Mesothelial cell of epicardium (in vitro differentiated cells): ENCODE data around the gene ZNF467. TPM values are rescaled to one million over a fixed set of nuclear protein-coding genes. Genes with fewer than 3 reads are reported as not detected.
A peak's percentile ranks its signal among the peaks of the same experiment; 100 is the strongest.

Experiments
- DNase-seq, 2 experiments: peaks; one replicate each; pipeline ENCODE4 v3.0.0; 2021; ENCODE audit warnings: low spot score in 2 of 2; ENCODE audit not compliant: unreplicated experiment in 2 of 2
- H3K27ac Mint-ChIP-seq: 2 replicates; pipeline ENCODE4 v1.8.0; 2021; ENCODE audit warnings: mixed read lengths
- H3K27me3 Mint-ChIP-seq: 2 replicates; pipeline ENCODE4 v1.8.0; 2021; ENCODE audit warnings: low read depth, mixed read lengths
- H3K36me3 Mint-ChIP-seq: 2 replicates; pipeline ENCODE4 v1.8.0; 2021; ENCODE audit warnings: mixed read lengths
- H3K4me1 Mint-ChIP-seq: 2 replicates; pipeline ENCODE4 v1.8.0; 2021; ENCODE audit warnings: mixed read lengths
- H3K4me3 Mint-ChIP-seq: 2 replicates; pipeline ENCODE4 v1.8.0; 2021; ENCODE audit warnings: mild to moderate bottlenecking, moderate library complexity, mixed read lengths
- H3K9me3 Mint-ChIP-seq: 2 replicates; pipeline ENCODE4 v1.8.0; 2021; ENCODE audit warnings: mixed read lengths
- total RNA-seq: library from RNA; stranded (reverse); gene quantifications from 3 replicates; pipeline ENCODE4 v1.2.1, GENCODE V29; 2021
- TF ChIP-seq, protein P1 (sequence below): fragments of 200-600 bp; sonication (generic); IDR thresholded peaks from one replicate; pipeline ENCODE4 v1.5.0; 2021; ENCODE audit warnings: antibody characterized with exemption; ENCODE audit not compliant: unreplicated experiment

ZNF467 gene
- total RNA-seq, 1 donor from 2014 or later = 38.9 TPM

DNA sequence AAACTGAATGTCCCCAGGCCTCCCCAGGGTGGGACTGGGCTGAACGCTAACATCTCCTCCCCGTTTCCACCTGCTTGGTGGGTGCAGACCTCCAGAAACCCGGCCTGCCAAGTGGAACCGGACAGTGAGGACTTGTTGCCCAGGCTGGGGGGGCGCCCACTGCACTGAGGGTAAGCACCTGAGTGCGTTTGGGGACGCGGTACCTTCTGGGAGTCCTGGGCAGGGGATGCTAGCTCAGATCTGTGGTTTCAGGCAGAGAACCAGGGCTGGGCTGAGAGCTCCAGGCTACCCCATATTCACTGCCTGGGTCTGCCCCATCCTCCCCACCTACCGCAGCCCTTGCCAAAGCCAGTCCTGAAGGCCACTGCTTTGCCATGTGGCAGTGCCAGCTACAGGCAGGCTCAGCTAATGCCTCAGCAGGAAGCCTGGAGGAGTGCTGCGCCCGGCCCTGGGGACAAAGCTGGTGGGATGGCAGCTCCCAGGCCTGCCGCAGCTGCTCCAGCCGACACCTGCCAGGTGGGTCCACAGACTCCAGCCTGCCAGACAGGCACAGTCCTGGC, 3.5 kb upstream of the ZNF467 start:
- TF ChIP-seq, protein P1, sequence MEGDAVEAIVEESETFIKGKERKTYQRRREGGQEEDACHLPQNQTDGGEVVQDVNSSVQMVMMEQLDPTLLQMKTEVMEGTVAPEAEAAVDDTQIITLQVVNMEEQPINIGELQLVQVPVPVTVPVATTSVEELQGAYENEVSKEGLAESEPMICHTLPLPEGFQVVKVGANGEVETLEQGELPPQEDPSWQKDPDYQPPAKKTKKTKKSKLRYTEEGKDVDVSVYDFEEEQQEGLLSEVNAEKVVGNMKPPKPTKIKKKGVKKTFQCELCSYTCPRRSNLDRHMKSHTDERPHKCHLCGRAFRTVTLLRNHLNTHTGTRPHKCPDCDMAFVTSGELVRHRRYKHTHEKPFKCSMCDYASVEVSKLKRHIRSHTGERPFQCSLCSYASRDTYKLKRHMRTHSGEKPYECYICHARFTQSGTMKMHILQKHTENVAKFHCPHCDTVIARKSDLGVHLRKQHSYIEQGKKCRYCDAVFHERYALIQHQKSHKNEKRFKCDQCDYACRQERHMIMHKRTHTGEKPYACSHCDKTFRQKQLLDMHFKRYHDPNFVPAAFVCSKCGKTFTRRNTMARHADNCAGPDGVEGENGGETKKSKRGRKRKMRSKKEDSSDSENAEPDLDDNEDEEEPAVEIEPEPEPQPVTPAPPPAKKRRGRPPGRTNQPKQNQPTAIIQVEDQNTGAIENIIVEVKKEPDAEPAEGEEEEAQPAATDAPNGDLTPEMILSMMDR = no peak
- Mint-ChIP-seq H3K4me3 (no peak overlapping the region), H3K36me3 (no peaks in the 10 kb centered on the region), H3K4me1 (peaks cover 34% of the 10 kb centered on the region), H3K27me3 (no peaks in the 10 kb centered on the region), H3K9me3 (no peaks in the 10 kb centered on the region), H3K27ac (no peak overlapping the region)
- DNase-seq = no peak

DNA sequence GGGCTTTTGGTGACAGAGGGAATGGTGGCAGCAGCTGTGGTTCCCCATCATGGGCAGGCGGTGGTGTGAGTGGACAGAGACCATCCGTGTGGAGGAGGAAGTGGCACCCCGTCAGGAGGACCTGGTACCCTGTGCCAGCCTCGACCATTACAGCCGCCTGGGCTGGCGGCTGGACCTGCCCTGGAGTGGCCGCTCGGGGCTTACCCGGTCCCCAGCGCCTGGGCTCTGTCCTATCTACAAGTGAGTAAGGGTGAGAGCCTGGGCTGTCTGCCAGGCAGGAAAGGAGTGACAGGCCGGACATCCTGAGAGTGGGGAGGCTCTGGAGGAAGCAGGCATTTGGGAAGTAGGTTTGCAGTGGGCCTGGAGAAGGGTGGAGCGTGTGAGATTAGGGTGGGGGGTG, 2.9 kb upstream of the ZNF467 start:
- TF ChIP-seq, protein P1 = no peak

DNA sequence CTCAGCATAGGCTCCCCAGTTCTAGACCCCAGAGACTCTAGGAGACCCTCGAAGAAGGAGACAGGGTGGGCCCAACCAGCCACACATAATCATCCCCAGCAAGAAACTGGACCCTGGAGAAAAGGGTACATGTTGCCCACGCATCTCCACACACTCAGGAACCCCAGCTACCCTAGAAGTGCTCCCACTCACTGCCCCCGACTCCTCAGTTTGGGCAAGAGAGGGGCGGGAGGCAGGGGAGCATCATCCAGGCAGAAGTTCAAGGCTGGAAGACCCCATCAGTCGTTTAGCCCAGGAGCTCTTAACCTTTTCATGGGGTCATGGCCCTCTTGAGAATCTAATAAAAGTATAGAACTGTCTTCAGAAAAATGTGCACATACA, 1.8 kb upstream of the ZNF467 start:
- Mint-ChIP-seq H3K27ac (peak overlapping the region; percentile 16), H3K9me3 (no peaks in the 10 kb centered on the region), H3K27me3 (no peaks in the 10 kb centered on the region), H3K4me3 (peak overlapping the region; percentile 24), H3K36me3 (no peaks in the 10 kb centered on the region), H3K4me1 (peaks cover 30% of the 10 kb centered on the region)
- no peak for DNase-seq
- TF ChIP-seq, protein P1 = no peak

More for the DNA sequence above, 2.9 kb upstream of the ZNF467 start:
- H3K36me3 Mint-ChIP-seq = no peaks in the 10 kb centered on the region
- H3K4me1 Mint-ChIP-seq = peaks cover 30% of the 10 kb centered on the region
- H3K4me3 Mint-ChIP-seq = no peak overlapping the region
- H3K27me3 Mint-ChIP-seq = no peaks in the 10 kb centered on the region
- no peaks in the 10 kb centered on the region for H3K9me3 Mint-ChIP-seq
- no peak for DNase-seq
- H3K27ac Mint-ChIP-seq = no peak overlapping the region

DNA sequence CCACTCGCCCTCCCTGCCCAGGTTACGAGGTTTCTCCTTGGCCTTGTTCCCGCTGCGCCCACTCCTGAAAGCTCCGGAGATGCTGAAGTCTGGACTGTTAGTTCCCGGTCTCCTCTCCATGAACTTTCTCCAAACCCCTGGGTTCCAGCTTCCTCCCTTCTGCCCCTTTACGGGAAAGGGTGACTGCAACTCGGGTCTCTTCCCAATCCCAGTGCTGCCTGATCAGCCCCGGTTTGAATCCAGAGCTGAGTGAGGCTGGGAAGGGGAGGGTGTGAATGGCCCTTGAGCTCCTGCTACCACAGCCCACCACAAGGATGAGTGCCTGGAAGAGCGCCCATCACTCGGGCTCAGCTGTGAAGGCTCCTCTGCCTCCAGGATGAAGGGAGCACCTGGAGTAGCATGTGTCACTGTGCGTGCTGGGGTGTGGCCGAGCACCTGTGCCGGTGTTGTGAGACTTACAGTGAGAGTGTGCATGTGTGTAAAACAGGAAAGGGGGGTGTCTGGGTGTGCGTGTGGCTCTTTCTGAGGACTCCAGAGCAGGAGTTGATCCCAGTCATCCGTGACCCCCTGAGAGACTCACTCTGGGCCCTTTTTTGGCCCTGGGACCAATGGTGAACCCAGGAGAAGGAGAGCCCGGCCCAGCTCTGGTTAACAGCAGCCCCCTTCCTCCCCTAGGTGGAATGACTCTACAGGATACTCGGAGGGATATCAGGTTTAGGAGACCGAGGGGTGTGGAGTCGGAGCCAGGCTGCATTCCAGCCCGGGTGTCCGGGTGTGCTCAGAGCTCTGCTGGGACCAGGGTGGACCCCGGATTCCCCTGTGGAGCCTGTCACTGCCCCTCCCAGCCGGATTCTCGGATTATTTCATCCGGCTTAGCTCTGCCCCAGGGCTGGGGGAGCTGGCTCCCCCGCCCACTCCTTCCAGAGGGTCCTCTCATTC, 1.1 kb upstream of the ZNF467 start:
- Mint-ChIP-seq H3K9me3 (no peaks in the 10 kb centered on the region), H3K4me1 (peaks cover 30% of the 10 kb centered on the region), H3K4me3 (peak overlapping the region; percentile 73), H3K27me3 (peaks cover 4% of the 10 kb centered on the region), H3K36me3 (peaks cover 6% of the 10 kb centered on the region), H3K27ac (peak overlapping the region; percentile 73)
- no peak for DNase-seq
- TF ChIP-seq, protein P1 = no peak

DNA sequence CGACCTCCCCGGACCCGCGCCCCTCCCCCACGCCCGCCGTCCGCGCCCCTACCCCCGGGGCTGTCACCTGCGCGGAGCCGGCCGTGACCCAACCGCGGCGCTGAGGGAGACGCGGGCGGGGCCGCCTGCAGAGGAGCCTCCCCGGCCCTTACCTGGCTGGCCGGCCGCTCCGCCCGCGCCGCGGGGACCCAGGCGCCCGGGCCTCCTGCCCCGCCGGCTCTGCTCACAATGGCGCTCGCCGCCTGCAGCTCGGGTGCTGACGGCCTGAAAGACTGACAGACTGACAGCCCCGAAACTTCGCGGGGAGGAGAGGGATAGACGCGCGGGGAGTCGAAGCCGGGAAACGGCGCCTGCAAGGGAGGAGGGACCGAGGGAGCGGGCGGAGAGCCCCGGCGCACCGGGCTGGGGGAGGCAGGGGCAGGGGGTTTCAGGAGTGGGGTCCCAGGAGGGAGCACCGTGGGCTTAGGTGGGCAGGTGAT, 393 bp downstream of the ZNF467 start:
- no peaks in the 10 kb centered on the region for H3K9me3 Mint-ChIP-seq
- DNase-seq = peak in 1 of 2 experiments; percentile 62

More for the DNA sequence above, 393 bp downstream of the ZNF467 start:
- peak overlapping the region; percentile 75 for H3K4me3 Mint-ChIP-seq
- peaks cover 23% of the 10 kb centered on the region for H3K4me1 Mint-ChIP-seq
- TF ChIP-seq, protein P1 = no peak
- peaks cover 14% of the 10 kb centered on the region for H3K36me3 Mint-ChIP-seq
- peak overlapping the region; percentile 66 for H3K27ac Mint-ChIP-seq
- peaks cover 15% of the 10 kb centered on the region for H3K27me3 Mint-ChIP-seq
